Activated T-helper 1 cell treated with Interleukin-2 at 50 U/mL for 16 hours (primary cell): ENCODE data around the gene MTERF4.

Experiments used
- DNase-seq: peaks from one replicate; pipeline ENCODE4 v3.0.0-alpha.2; 2020; ENCODE audit warnings: low read depth

The MTERF4 gene

GRCh38 chr2:241049739-241050623 lies 52.1 kb downstream of the MTERF4 start:
- DNase-seq: no peak

DNA sequence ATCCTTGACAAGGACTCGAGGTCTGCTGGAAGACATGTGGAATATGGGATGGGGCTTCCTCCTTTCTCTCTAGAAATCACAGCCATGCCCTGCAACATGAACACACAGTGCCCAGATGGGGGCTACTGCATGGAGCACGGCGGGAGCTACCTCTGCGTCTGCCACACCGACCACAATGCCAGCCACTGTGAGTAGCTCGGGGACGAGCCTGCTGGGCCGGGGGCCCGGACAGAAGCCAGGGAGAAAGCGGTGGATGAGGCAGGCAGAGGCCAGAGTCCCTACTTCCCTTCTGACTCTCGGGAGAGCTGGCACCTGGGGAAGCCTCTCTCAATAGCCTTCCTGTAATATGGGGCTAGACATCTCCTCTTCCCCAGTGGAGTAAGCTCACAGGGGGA lies 53.1 kb downstream of the MTERF4 start:
- DNase-seq: no peak

DNA sequence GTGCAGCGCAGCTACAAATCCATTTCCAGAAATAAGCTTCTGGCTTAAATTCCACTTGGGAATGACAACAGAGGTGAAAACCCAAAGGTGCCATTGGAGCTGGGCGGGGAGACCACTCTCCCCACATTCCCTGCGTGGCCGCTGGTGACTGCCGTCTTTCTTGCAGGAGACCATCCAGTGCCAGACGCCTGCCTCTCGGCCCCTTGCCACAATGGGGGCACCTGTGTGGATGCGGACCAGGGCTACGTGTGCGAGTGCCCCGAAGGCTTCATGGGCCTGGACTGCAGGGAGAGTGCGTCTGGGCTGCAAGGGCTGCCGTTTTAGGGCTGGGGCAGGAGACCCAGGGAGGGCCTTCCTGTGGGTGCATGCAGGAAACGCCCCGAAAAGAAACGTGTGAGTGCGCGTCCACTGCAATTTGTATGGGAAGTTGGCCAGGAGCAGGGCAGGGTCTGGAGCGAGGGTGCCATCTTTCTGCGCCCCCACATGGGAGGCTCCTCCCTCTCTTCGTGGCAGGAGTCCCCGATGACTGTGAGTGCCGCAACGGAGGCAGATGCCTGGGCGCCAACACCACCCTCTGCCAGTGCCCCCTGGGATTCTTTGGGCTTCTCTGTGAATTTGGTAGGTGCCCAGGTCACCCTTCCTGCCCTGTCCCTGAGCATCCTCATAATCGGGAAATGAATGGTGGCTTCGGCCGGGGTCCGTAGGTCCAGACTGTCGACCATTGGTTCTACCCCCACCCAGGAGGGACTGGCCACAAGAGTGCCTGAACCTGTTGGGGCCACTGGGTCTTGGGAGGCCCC lies 53.7 kb downstream of the MTERF4 start:
- no peak for DNase-seq

DNA sequence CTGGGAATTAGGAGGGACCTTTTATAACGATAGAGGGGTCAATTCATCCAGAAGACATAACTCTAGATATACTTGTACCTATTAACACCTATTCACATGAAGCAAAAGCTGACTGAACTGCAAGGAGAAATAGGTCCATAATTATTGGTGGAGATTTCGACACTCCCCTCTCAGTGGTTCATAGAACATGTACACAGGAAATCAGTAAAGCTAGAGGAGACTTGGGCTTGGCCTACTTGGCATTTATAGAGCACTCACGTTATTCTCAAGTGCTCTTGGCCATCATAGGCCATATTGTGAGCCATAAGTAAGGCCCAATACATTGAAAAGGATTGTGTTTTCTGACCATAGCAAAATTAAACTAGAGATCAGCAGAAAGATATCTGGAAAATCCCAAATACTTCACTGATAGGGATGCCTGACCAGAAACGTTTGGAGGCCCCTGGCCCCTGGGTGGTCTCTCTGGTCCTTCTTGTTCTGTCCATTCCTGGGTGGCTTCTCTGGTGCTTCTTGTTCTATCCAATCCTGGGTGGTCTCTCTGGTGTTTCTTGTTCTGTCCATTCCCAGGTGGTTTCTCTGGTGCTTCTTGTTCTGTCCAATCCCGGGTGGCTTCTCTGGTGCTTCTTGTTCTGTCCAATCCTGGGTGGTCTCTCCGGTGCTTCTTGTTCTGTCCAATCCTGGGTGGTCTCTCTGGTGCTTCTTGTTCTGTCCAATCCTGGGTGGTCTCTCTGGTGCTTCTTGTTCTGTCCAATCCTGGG lies 54.7 kb downstream of the MTERF4 start:
- DNase-seq: no peak
